ENCODE results near the gene NPDC1. TPM values are rescaled to one million over a fixed set of nuclear protein-coding genes. Genes with fewer than 3 reads are reported as not detected.
A peak's percentile ranks its signal among the peaks of the same experiment; 100 is the strongest.

The NPDC1 gene
- total RNA-seq, 1 donor from 2014 or later, result 63.9 TPM

- Histone ChIP-seq H3K27me3 (ENCODE audit: low read depth) (peaks cover 13% of the 10 kb centered on the region), H3K27ac (replicated peaks) (no peak overlapping the region), H3K36me3 (no peaks in the 10 kb centered on the region), H3K4me1 (peaks cover 29% of the 10 kb centered on the region), H3K4me3 (peak overlapping the region; percentile 62), H3K9me3 (replicated peaks) (no peaks in the 10 kb centered on the region)
- DNase-seq, result no peak
- intact Hi-C loops (cut with micrococcal nuclease), result no loop called here
- TF ChIP-seq, protein P1, sequence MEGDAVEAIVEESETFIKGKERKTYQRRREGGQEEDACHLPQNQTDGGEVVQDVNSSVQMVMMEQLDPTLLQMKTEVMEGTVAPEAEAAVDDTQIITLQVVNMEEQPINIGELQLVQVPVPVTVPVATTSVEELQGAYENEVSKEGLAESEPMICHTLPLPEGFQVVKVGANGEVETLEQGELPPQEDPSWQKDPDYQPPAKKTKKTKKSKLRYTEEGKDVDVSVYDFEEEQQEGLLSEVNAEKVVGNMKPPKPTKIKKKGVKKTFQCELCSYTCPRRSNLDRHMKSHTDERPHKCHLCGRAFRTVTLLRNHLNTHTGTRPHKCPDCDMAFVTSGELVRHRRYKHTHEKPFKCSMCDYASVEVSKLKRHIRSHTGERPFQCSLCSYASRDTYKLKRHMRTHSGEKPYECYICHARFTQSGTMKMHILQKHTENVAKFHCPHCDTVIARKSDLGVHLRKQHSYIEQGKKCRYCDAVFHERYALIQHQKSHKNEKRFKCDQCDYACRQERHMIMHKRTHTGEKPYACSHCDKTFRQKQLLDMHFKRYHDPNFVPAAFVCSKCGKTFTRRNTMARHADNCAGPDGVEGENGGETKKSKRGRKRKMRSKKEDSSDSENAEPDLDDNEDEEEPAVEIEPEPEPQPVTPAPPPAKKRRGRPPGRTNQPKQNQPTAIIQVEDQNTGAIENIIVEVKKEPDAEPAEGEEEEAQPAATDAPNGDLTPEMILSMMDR (IDR thresholded peaks at IDR 0.05; ENCODE audit: borderline replicate concordance), result no peak
These were observed 22.8 kb upstream of the NPDC1 start for GRCh38 chr9:137068539-137069507.

GRCh38 chr9:137067860-137068538 is 22.0 kb upstream of the NPDC1 start:
- Histone ChIP-seq H3K27ac (replicated peaks) (no peak overlapping the region), H3K4me3 (no peak overlapping the region), H3K4me1 (peaks cover 31% of the 10 kb centered on the region), H3K27me3 (ENCODE audit: low read depth) (peaks cover 13% of the 10 kb centered on the region), H3K9me3 (replicated peaks) (no peaks in the 10 kb centered on the region), H3K36me3 (no peaks in the 10 kb centered on the region)
- TF ChIP-seq, protein P1 (IDR thresholded peaks at IDR 0.05; ENCODE audit: borderline replicate concordance), result peak; percentile 86
- peak; percentile 77 for DNase-seq
- intact Hi-C loops (cut with micrococcal nuclease), result no loop called here

DNA sequence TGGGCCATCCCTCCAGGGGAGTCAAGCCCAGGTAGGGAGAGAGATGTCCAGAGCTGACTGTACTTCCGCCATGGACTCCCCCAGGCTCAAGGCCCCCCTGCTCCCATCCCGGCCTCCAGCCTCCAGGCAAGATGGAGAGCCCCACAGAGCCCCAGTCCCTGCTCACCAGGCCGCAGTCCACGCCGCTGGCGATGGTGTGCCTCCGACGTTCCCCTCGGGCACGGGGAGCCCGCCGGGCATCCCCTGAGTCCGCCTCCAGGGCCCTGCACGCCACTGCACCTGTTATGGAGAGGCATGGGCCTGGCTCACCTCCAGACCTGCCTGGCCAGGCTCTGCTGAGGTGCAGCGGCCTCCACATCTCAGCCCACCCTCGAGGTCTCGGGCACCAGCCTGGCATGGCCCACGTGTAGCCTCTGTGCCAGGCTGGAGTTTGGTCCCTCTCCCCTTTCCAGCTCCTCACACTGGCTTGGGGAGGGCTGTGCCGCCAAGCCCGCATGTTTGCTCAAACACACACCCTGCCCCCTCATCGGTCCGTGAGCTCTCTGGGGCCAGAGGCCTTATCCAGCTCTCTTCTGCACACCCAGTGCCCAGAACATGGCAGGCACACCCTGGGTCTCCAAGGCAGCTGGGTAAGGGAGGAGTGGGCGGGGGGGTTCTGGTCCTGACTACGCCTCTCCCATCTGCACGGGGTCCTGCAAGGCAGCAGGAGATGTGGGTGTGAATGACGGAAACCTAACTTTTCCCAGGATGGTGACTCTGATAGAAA is 20.3 kb upstream of the NPDC1 start:
- H3K27me3 ChIP-seq (ENCODE audit: low read depth), result peaks cover 13% of the 10 kb centered on the region
- H3K36me3 ChIP-seq, result no peaks in the 10 kb centered on the region
- H3K9me3 ChIP-seq (replicated peaks), result no peaks in the 10 kb centered on the region
- no peak overlapping the region for H3K4me3 ChIP-seq
- DNase-seq, result no peak
- H3K4me1 ChIP-seq, result peaks cover 26% of the 10 kb centered on the region
- H3K27ac ChIP-seq (replicated peaks), result no peak overlapping the region
- TF ChIP-seq, protein P1 (IDR thresholded peaks at IDR 0.05; ENCODE audit: borderline replicate concordance), result no peak
- intact Hi-C loops (cut with micrococcal nuclease), result no loop called here

GRCh38 chr9:137065336-137065967 is 19.5 kb upstream of the NPDC1 start:
- intact Hi-C loops (cut with micrococcal nuclease), result no loop called here
- Histone ChIP-seq H3K36me3 (no peaks in the 10 kb centered on the region), H3K9me3 (replicated peaks) (no peaks in the 10 kb centered on the region), H3K27me3 (ENCODE audit: low read depth) (peaks cover 13% of the 10 kb centered on the region), H3K4me3 (no peak overlapping the region), H3K27ac (replicated peaks) (no peak overlapping the region), H3K4me1 (peaks cover 19% of the 10 kb centered on the region)
- TF ChIP-seq, protein P1 (IDR thresholded peaks at IDR 0.05; ENCODE audit: borderline replicate concordance), result no peak
- no peak for DNase-seq

DNA sequence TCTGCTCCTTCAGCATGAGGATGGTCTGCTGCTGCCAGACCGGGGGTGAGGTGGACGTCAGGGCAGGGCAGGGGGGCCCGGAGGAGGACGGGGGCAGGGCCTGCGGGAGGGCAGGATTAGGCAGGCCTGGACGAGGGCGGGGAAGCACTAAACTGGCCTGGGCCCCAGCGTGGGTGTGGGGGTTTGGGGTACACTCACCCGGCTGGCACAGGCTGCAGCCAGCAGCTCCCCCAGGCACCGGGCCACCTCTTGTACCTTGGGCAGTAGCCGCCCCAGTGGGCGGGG is 18.8 kb upstream of the NPDC1 start:
- H3K4me3 ChIP-seq, result no peak overlapping the region
- DNase-seq, result no peak
- TF ChIP-seq, protein P1 (IDR thresholded peaks at IDR 0.05; ENCODE audit: borderline replicate concordance), result no peak
- H3K27ac ChIP-seq (replicated peaks), result no peak overlapping the region
- no peaks in the 10 kb centered on the region for H3K9me3 ChIP-seq (replicated peaks)
- intact Hi-C loops (cut with micrococcal nuclease), result no loop called here
- no peaks in the 10 kb centered on the region for H3K36me3 ChIP-seq
- H3K27me3 ChIP-seq (ENCODE audit: low read depth), result peaks cover 13% of the 10 kb centered on the region
- H3K4me1 ChIP-seq, result peaks cover 14% of the 10 kb centered on the region
